Activated CD4-positive, alpha-beta T cell treated with anti-CD3 and anti-CD28 coated beads, Interleukin-2, amount 10 ng/mL, durations not matched to agents 7 days and 5 days (primary cell): ENCODE measurements around the gene CCDC47. TPM values are rescaled to one million over a fixed set of nuclear protein-coding genes. Genes with fewer than 3 reads are reported as not detected.
A peak's percentile ranks its signal among the peaks of the same experiment; 100 is the strongest.
"Not testable (repeated sequence)": the region's sequence is repeated elsewhere in the genome, so short reads cannot be mapped to it uniquely, and the experiment has no call there.

Experiments
- CTCF ChIA-PET: fragments of 350-600 bp; sonication (Branson Sonifier 250); formaldehyde crosslinking; loops from one replicate; lab custom pipeline; 2021; ENCODE audit warnings: antibody characterized with exemption; lab: Charles Lee
- POLR2A ChIA-PET: fragments of 350-600 bp; sonication (Branson Sonifier 250); formaldehyde crosslinking; loops from one replicate; lab custom pipeline; 2021; ENCODE audit warnings: antibody characterized with exemption; lab: Charles Lee
- DNase-seq: peaks from one replicate; pipeline ENCODE4 v3.0.0-alpha.2; 2020
- H3K27ac Mint-ChIP-seq: one replicate; pipeline ENCODE4 v1.8.0; 2021; ENCODE audit warnings: mild to moderate bottlenecking, moderate library complexity, mixed read lengths
- H3K27me3 Mint-ChIP-seq: one replicate; pipeline ENCODE4 v1.8.0; 2021; ENCODE audit warnings: mixed read lengths
- H3K36me3 Mint-ChIP-seq: one replicate; pipeline ENCODE4 v1.8.0; 2021; ENCODE audit warnings: low read depth, mixed read lengths
- H3K4me1 Mint-ChIP-seq: one replicate; pipeline ENCODE4 v1.8.0; 2021; ENCODE audit warnings: mixed read lengths
- H3K4me3 Mint-ChIP-seq: one replicate; pipeline ENCODE4 v1.8.0; 2021; ENCODE audit warnings: mild to moderate bottlenecking, moderate library complexity, mixed read lengths
- H3K9me3 Mint-ChIP-seq: one replicate; pipeline ENCODE4 v1.8.0; 2021; ENCODE audit warnings: mixed read lengths
- total RNA-seq, 2 experiments: library from RNA; stranded (reverse); gene quantifications; one replicate each; pipeline ENCODE4 v1.2.3, GENCODE V29; 2021

The CCDC47 gene
- total RNA-seq, 2 experiments from 2014 or later, result 59.2 to 65.4 TPM

DNA sequence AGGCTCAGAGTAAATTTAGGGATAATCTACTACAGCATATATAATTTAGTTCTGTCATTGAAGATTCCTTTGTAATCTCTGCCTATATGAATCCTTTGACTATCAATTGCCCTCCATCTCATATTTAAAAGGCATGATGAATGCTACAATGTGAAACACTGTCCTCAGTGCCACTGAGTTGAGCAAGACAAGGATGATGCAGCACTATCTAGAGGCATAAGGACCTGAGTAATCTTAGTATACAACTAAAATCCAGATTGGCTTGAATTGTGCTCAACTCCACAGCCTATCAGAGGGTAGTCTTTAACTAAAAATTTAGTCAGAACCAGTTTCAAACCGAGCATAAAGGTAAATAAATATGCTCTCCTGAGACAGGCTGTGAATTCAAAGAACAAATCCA, 20.2 kb downstream of the CCDC47 start:
- Mint-ChIP-seq H3K27me3 (no peaks in the 10 kb centered on the region), H3K36me3 (peaks cover 48% of the 10 kb centered on the region), H3K4me3 (no peak overlapping the region), H3K9me3 (no peaks in the 10 kb centered on the region), H3K27ac (peak overlapping the region; percentile 6), H3K4me1 (peaks cover 19% of the 10 kb centered on the region)
- ChIA-PET POLR2A (interaction anchor here (0.6 kb wide), 1 partner anchor 90 kb away, joined by 7 read pairs; no protein-coding TSS in a partner anchor), CTCF (interaction anchor here (0.8 to 1.3 kb wide), 2 partner anchors 23 to 55 kb away, joined by 3 read pairs; no protein-coding TSS in a partner anchor)
- DNase-seq, result no peak

DNA sequence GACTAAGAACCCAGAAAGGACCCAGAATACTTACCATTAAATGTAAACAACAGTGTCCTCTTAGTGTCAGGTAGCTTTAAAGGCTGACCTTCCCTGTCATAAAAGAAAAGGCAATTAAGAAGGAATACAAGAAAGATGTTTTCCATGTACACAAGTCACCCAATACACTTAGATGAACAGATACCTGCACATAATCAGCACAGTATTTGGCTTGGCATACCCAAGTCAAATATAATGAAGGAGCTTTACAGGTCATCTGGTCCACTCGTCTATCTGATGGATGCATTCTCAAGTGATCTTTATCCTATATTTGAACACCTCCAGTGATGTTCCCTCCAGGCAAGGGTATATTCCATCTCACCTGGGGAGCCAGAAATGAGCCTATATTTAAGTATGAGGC, 20.7 kb downstream of the CCDC47 start:
- peaks cover 48% of the 10 kb centered on the region for H3K36me3 Mint-ChIP-seq
- peaks cover 19% of the 10 kb centered on the region for H3K4me1 Mint-ChIP-seq

DNA sequence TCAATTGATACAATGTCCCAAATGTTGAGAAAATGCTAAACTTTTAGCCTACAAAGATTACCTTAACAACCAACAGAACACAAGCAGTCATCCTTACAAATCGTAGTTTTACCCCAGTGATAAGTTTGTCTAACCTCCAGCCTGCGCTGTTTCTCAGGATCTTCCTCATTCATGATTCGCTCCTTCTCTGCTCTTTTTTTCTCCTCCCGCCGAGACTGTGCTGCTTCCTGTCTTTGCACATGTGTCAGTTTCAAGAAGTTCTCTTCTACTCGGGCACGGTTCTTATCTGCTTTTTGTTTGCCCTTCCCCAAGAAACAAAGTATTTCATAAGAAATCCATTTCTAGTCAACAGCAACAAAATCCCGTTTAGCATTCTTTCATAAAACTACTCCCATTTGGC, 21.6 kb downstream of the CCDC47 start:
- ChIA-PET CTCF (interaction anchor here (0.6 to 1.1 kb wide), 2 partner anchors 34 to 141 kb away, joined by 3 to 5 read pairs; no protein-coding TSS in a partner anchor), POLR2A (no interaction called here)
- peak; percentile 51 for DNase-seq
- Mint-ChIP-seq H3K27ac (peak overlapping the region; percentile 81), H3K4me1 (peaks cover 25% of the 10 kb centered on the region), H3K27me3 (no peaks in the 10 kb centered on the region), H3K4me3 (peak overlapping the region; percentile 46), H3K9me3 (no peaks in the 10 kb centered on the region), H3K36me3 (peaks cover 51% of the 10 kb centered on the region)

More for the DNA sequence above, 20.7 kb downstream of the CCDC47 start:
- ChIA-PET CTCF (interaction anchor here (0.8 kb wide), 1 partner anchor 23 kb away, joined by 3 read pairs; no protein-coding TSS in a partner anchor), POLR2A (no interaction called here)
- no peaks in the 10 kb centered on the region for H3K27me3 Mint-ChIP-seq
- H3K4me3 Mint-ChIP-seq, result no peak overlapping the region
- no peak for DNase-seq
- peak overlapping the region; percentile 6 for H3K27ac Mint-ChIP-seq
- H3K9me3 Mint-ChIP-seq, result no peaks in the 10 kb centered on the region

DNA sequence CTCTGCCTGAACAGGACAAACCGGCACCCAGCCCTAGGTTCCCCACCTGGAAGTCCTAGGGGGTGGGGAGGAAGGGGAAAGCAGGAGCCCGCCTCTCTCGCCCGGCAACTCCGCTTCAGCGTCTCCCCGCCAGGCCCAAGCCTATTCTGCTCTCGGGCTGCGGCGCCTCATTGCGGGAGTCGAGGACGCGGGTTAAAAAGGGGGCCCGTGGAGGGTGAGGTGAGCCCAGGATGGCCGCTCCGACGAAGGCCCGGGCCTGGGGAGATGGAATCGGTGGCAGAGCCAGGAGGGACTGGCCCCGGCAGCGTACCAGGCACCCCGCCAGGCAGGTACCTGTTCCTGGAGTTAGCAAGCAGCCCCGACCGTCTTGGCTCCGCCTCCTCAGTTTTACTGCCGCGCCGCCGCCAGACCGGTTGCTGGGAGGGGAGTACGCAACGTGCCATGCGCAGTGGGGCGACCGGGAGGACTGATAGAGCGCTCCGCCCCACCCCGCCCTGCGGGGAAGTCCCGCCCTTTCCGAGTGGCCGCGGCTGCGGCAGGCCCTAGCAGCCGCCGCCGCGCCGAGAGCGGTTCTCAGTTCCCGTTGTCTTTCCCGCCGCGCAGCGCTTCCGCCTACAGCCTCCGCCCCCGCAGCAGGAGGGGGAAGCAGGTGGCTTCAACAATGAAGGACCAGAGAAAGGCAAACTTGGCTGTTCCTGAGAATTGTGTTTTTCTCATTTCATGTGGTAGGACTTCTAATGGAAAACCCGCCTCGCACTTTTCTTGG, 31.8 kb downstream of the CCDC47 start, which contains the start of gene STRADA:
TSS of gene STRADA (minus strand) at position 392 of the 766 bp plus-strand sequence. CDS start 13,430 bp downstream, outside the sequence.
- peaks cover 16% of the 10 kb centered on the region for H3K36me3 Mint-ChIP-seq
- CTCF ChIA-PET, result interaction anchor here (0.7 to 1.4 kb wide), 7 partner anchors 9 to 116 kb away, joined by 3 to 4 read pairs (median 3); partner anchors contain the start of genes CCDC47 and DDX42
- peak within 1 kb of the TSS; percentile 95 for H3K27ac Mint-ChIP-seq
- H3K4me3 Mint-ChIP-seq, result peak within 1 kb of the TSS; percentile 93
- no peaks in the 10 kb centered on the region for H3K27me3 Mint-ChIP-seq
- peaks cover 35% of the 10 kb centered on the region for H3K4me1 Mint-ChIP-seq
- H3K9me3 Mint-ChIP-seq, result no peaks in the 10 kb centered on the region
- DNase-seq, result peak; percentile 99
- POLR2A ChIA-PET, result interaction anchor here (0.6 to 1.4 kb wide), 5 partner anchors 32 to 268 kb away, joined by 3 to 10 read pairs (median 5); partner anchors contain the start of genes CCDC47, DDX42 and MAP3K3

DNA sequence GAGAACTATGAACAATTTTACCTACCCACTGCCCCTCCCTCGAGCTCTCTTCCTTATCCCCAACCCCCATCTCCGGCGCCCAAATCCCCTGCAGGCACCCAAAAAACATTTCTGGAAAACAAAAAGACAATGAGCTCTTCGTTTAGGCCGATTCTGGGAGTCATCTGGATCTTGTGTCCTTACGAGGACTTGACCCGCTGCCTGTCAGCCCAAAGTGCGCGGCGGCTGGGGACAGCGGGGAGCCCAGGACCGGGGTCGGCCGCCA, 32.3 kb downstream of the CCDC47 start:
- Mint-ChIP-seq H3K4me1 (peaks cover 34% of the 10 kb centered on the region), H3K27ac (peak overlapping the region; percentile 95), H3K36me3 (peaks cover 14% of the 10 kb centered on the region), H3K9me3 (no peaks in the 10 kb centered on the region), H3K4me3 (peak overlapping the region; percentile 93), H3K27me3 (no peaks in the 10 kb centered on the region)
- POLR2A ChIA-PET, result interaction anchor here (1.2 kb wide), 1 partner anchor 119 kb away, joined by 4 read pairs; the partner anchor contains the start of gene MAP3K3
- CTCF ChIA-PET, result interaction anchor here (1.4 kb wide), 1 partner anchor 11 kb away, joined by 4 read pairs; no protein-coding TSS in a partner anchor
- DNase-seq, result peak; percentile 9

DNA sequence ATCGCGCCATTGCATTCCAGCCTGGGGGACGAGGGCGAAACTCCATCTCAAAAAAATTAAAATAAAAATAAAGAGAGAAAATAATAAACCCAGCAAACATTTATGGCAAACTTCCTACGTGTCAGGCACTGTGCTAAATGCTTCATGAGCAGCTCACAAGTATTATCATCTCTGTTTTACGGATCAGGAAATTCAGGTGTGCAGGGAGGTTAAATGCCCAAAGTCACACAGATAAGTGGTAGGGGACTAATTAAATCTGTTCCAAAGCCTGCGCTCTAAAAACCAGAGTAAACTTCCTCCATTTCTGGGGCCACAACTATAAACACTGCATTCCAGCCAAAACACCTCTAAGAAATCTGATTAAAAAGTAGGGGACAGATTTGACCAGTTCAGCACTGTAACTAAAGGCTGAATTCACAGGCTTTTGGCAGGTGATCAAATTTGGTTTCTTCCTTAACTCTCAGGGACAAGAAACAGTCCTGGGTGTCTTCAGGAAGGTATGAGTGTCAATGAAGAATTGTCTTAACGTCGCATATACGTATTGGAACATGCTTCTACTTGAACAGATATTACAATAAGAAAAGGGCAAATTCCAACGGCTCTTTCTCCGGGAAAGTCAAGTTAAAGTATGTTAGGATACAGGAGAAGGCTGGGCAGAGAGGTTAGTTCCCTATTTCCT, 32.8 kb downstream of the CCDC47 start:
- H3K27me3 Mint-ChIP-seq, result no peaks in the 10 kb centered on the region
- no peaks in the 10 kb centered on the region for H3K9me3 Mint-ChIP-seq
- peaks cover 9% of the 10 kb centered on the region for H3K36me3 Mint-ChIP-seq
- no peak for DNase-seq
- ChIA-PET CTCF (interaction anchor here (0.6 to 1.4 kb wide), 3 partner anchors 10 to 24 kb away, joined by 3 to 4 read pairs (median 3); no protein-coding TSS in a partner anchor), POLR2A (interaction anchor here (1.2 kb wide), 1 partner anchor 33 kb away, joined by 3 read pairs; the partner anchor contains the start of genes CCDC47 and DDX42)
- H3K27ac Mint-ChIP-seq, result peak overlapping the region; percentile 95
- H3K4me3 Mint-ChIP-seq, result peak overlapping the region; percentile 93
- H3K4me1 Mint-ChIP-seq, result peaks cover 35% of the 10 kb centered on the region

DNA sequence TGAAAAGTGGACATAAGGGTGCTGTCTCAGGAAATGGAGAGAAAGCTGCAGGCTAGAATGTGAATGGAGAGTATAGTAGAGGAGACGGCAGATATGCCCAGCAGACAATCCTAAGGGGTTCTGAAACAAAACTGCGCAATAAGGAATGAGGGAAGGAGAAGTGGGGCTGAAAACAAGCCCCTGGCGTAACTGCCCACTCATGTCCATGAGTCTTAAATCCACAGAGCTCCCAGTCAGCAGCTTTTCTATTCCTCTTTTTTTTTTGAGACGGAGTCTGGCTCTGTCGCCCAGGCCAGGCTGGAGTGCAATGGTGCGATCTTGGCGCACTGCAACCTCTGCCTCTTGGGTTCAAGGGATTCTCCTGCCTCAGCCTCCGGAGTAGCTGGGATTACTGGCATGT, 37.7 kb downstream of the CCDC47 start:
- POLR2A ChIA-PET, result no interaction called here
- Mint-ChIP-seq H3K4me1 (peaks cover 21% of the 10 kb centered on the region), H3K36me3 (peaks cover 8% of the 10 kb centered on the region), H3K4me3 (no peak overlapping the region), H3K9me3 (no peaks in the 10 kb centered on the region), H3K27ac (no peak overlapping the region), H3K27me3 (no peaks in the 10 kb centered on the region)
- CTCF ChIA-PET, result interaction anchor here (1.1 to 3.1 kb wide), 4 partner anchors 14 to 37 kb away, joined by 3 to 7 read pairs (median 3); no protein-coding TSS in a partner anchor
- DNase-seq, result no peak

DNA sequence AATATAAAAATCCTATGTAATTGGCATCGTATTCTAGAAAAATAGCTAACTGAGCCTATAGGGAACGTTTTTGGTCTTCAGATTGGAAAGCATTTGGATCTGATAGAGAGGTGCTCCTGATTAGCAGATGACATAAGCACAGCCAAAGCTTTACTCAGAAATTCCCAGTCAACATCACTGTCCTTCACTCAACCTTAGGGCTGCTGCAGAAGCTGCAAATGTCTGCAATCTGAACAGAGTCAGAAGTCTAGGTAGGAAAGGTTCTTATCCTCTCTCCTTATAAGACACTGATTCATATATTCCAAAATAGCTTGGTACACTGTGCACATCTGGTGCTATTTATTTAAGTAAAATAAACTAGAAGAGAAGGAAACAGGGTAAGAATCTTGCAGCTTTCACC, 51.0 kb downstream of the CCDC47 start:
- H3K27me3 Mint-ChIP-seq, result no peaks in the 10 kb centered on the region
- no peak for DNase-seq
- CTCF ChIA-PET, result interaction anchor here (0.9 to 1.6 kb wide), 4 partner anchors 9 to 297 kb away, joined by 3 to 8 read pairs (median 4); no protein-coding TSS in a partner anchor
- no peak overlapping the region for H3K27ac Mint-ChIP-seq
- H3K9me3 Mint-ChIP-seq, result no peaks in the 10 kb centered on the region
- H3K4me3 Mint-ChIP-seq, result no peak overlapping the region
- H3K36me3 Mint-ChIP-seq, result peaks cover 14% of the 10 kb centered on the region
- H3K4me1 Mint-ChIP-seq, result peaks cover 2% of the 10 kb centered on the region
- POLR2A ChIA-PET, result interaction anchor here (0.6 kb wide), 3 partner anchors 8 to 912 kb away, joined by 3 read pairs; no protein-coding TSS in a partner anchor

DNA sequence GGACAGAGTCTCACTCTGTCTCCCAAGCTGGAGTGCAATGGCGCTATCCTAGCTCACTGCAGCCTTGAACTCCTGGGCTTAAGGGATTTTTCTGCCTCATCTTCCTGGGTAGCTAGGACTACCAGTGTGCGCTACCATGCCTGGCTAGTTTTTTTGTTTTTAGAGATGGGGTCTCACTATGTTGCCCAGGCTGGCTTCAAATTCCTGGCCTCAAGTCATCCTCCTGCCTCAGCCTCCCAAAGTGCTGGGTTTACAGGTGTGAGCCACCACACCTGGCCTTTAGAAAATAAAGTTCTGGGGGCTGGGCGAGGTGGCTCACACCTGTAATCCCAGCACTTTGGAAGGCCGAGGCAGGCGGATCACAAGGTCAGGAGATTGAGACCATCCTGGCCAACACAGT, 53.2 kb downstream of the CCDC47 start:
- H3K9me3 Mint-ChIP-seq, H3K27me3 Mint-ChIP-seq, DNase-seq, H3K27ac Mint-ChIP-seq, POLR2A ChIA-PET, H3K4me3 Mint-ChIP-seq, H3K4me1 Mint-ChIP-seq: not testable (repeated sequence)
- CTCF ChIA-PET, result interaction anchor here (0.8 to 2.1 kb wide), 4 partner anchors 10 to 129 kb away, joined by 3 to 10 read pairs (median 6); no protein-coding TSS in a partner anchor
- peaks cover 12% of the 10 kb centered on the region for H3K36me3 Mint-ChIP-seq

DNA sequence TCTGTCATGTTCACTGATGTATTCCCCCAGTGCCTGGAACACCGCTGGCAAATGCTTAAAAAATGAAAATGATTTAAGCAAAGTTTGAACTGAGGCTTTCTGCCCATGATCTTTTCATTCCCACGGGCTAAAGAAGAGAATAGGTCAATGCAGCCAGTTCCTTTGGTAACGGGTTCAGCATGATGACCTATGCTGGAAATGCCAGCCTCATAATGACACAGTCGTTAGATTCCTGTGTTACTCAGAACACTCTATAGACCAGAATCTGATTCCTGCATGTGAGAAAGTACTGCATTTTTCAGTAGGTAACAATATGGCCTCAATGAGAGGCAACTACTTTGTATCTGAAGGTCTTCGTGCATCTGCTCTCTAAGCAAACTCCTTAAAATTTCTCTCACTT, 54.4 kb downstream of the CCDC47 start:
- DNase-seq, result no peak
- H3K9me3 Mint-ChIP-seq, result no peaks in the 10 kb centered on the region
- H3K27me3 Mint-ChIP-seq, result no peaks in the 10 kb centered on the region
- peaks cover 2% of the 10 kb centered on the region for H3K4me1 Mint-ChIP-seq
- H3K36me3 Mint-ChIP-seq, result peaks cover 12% of the 10 kb centered on the region
- CTCF ChIA-PET, result interaction anchor here (0.6 to 2.1 kb wide), 3 partner anchors 12 to 310 kb away, joined by 3 to 7 read pairs (median 6); no protein-coding TSS in a partner anchor
- no peak overlapping the region for H3K4me3 Mint-ChIP-seq
- H3K27ac Mint-ChIP-seq, result no peak overlapping the region
- POLR2A ChIA-PET, result no interaction called here

DNA sequence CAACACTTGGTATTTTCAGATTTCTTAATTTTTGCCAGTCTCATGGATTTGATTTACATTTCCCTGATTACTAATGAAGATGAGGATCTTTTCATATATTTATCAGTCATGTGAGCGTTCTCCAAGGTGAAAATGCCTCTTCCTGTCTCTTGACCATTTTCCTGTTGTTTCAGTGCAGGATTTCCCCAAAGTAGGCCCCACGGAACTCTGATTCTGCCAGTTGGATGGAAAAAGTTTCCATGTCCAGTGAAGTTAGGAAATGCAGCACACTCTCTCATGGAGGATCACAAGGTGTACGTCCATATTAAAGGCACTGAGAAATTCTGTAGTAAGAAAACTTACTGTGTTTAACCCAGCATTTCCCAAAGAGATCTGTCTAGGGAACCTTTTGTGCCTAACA, 57.0 kb downstream of the CCDC47 start:
- POLR2A ChIA-PET, result no interaction called here

More for the DNA sequence above, 57.0 kb downstream of the CCDC47 start:
- DNase-seq, result no peak
- H3K27ac Mint-ChIP-seq, result no peak overlapping the region
- H3K4me3 Mint-ChIP-seq, result no peak overlapping the region
- H3K9me3 Mint-ChIP-seq, result no peaks in the 10 kb centered on the region
- no peaks in the 10 kb centered on the region for H3K4me1 Mint-ChIP-seq
- CTCF ChIA-PET, result interaction anchor here (1.0 to 1.5 kb wide), 3 partner anchors 22 to 132 kb away, joined by 3 read pairs; no protein-coding TSS in a partner anchor
- peaks cover 24% of the 10 kb centered on the region for H3K36me3 Mint-ChIP-seq
- no peaks in the 10 kb centered on the region for H3K27me3 Mint-ChIP-seq
